T-helper 1 cell treated with Interleukin-12 subunit alpha and Interleukin-12 subunit beta and Interleukin-4 antibody, amounts not matched to agents 30 ng/mL and 1 ng/mL, for 36 hours (primary cell): ENCODE results near the gene DYNC1I1. TPM values are rescaled to one million over a fixed set of nuclear protein-coding genes. Genes with fewer than 3 reads are reported as not detected.

Source experiments
- intact Hi-C: fragments of 100-400 bp; cut with micrococcal nuclease; formaldehyde crosslinking; loops from one replicate; pipeline ENCODE4 v1.15.1; 2024
- total RNA-seq: library from RNA; stranded (reverse); gene quantifications from 2 replicates; pipeline ENCODE4 v1.2.3, GENCODE V29; 2022

Gene DYNC1I1
- total RNA-seq, 1 donor from 2014 or later, result not detected

DNA sequence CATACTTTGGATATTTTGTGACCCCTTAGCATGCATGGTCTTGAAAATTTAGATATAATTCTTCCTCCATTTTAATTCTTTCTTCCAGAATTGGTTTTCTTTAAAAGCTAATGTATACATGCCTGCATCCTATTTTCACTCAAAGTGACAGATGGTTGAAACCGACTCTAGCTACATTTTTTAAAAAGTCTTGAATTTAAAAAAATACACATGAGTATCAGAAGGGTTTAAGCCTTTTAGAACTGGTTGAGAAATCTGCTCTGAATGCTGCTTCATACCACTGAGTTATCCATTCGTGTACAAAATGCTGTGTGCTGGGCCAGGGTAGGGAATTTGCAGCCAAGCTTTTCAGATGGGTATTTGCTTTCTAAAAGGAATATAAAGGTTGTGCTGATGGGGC, 16.5 kb downstream of the DYNC1I1 start:
- intact Hi-C loops, result no loop called here

DNA sequence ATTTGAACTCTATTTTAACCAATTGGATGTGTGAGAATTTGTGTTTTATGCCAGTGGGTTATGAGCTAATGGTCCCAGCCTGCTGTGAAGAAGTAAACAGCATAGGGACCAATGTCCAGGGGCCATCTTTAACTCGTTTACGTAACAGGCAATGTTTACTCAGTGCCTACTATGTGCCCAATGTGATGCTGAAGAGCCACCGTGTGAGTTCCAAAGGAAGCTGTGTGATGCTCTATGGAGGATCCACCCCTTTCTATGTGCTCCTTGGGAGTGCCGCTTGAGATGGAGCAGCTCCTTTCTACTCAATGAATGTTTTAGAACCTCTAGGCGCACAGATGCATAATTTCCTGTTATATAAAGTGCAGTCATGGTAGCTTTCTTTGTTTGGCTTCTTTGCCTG, 21.3 kb downstream of the DYNC1I1 start:
- intact Hi-C loops, result no loop called here

DNA sequence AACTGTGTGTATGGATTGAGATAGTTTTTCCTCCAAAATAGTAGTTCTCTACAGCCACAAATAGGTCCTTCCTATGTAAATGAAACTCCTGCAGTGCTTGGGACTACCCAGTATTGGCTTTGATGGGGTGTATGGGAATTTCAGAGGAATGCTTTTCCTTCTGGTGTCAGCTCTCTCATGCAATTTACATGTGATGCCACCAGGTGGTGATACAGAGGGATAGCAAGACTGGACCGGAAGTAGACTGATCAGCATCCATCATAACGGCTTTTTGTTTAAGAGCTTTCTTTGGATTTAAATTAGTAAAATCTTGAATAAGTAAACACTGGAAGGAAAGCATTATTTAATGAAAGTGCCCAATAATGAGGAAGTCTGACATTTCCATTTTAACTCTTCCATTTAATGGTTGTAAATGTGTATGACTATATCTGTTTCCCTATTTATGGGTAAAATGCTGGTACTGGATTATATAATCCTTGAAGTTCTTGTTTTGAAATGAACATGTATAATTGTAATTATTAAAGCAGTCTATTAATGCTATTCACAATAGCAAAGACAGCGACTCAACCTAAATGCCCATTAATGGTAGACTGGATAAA, 22.7 kb downstream of the DYNC1I1 start:
- intact Hi-C loops, result no loop called here

DNA sequence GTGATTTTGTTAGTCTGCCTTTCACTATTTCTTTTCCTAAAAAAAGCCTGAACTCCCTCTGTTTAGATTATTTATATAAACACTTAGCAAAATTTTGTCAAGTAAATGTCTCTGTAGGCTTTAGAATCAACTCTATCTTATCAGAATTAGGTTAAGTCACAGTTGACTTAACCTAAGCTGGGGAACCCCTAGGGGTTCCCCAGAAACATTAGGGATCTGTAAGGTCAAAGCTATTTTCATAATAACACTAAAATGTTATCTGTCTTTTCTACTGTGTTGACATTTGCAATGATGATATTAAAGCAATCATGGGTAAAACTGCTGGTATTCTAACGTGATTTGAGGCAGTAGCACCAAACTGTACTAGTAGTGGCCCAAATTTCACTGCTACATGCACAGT, 24.3 kb downstream of the DYNC1I1 start:
- intact Hi-C loops, result no loop called here

DNA sequence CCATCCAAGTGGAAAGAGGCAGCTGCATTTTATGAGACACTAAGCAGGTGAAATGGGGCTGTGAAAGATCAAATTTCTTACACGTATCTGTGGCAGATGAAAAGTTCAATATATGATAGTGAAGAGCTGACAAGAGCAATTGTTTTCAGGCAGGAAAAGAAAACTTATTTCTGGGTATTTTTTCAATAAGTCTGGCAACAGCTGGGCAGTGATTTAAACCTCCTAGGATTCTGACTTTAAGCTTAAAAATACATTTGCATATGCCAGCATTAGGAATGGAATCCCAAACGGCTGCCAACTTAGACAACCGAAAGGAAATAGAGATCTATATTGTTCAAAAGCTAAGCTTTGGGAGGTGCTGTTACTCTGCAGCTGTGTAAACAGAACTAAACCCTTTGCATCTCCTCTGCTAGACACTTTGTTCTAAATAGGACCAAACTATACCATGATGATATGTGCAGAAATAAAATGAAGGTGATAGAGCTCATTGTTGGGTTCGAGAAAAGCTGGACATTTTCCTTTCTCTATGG, 26.1 kb downstream of the DYNC1I1 start:
- intact Hi-C loops, result no loop called here

DNA sequence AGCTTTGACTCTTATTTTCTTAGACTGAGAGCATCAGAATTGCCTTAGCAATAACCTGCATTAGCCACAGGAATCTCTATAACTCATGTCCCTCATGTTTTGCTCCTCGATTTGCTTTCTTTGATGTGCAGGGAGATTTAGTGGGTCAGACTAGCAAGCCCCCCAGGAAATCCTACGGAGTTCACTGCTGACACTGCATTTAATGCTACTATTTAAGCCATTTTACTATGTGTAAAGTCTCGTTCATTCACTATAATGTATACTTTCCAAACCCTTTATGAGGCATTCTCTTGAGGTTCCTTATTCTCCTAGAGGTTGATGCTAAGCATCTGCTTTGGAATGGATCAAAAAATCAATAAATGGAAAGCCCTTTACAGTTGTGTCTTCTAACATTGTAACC, 28.4 kb downstream of the DYNC1I1 start:
- intact Hi-C loops, result no loop called here

DNA sequence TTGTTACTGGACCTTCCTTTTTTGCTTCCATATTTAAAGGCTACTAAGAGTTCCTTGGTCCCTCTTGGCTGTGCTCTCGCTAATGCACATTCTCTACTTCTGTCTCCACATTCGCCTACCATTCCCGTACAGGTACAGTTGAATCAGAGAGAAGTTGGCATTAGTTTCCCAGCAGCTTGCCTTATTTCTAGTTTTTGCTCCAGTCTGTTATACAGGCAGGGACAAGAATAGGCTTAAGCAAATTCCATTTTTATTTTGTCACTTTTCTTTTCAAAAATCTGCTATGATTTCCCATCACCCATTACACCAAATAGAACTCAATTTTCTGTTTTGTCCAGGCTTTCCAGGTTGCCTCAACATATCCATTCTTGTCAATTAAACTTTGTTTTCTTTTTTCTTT, 29.9 kb downstream of the DYNC1I1 start:
- intact Hi-C loops, result no loop called here

DNA sequence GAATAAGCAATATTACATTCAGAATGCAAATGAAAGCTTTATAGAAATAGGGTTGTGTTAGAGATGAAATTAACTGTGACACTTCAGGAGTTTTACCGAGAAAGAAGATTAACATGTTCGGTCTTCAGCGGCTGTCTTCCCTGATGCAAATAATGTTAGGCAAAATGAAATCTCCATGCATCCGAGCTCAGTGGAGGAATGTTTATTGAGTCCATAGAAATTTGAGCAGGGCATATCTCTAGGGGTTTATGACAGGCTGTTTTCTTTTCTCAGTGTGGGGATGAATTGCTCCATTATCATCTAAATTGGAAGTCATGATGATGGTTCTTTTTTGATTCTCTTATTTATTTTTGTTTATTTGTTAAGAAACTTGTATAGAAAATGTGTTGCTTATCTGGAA, 31.7 kb downstream of the DYNC1I1 start:
- intact Hi-C loops, result no loop called here

DNA sequence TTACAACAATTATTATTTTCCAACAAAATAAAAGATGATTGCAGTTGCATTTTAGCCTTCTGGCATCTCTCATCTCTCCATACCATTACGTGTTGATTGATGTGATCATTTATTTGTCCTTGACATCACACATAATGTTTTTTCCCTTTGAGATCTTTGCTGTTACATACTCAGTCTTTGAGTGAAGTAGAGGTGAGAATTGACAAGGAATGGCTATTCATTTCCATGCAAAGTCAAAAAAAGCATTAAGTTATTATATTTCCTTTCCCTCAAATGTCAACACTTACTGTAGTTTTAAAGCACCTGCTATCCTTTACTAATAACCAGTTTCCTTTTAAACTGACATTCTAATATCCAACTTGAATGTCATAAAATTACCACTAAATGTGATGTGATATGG, 33.6 kb downstream of the DYNC1I1 start:
- intact Hi-C loops, result no loop called here

DNA sequence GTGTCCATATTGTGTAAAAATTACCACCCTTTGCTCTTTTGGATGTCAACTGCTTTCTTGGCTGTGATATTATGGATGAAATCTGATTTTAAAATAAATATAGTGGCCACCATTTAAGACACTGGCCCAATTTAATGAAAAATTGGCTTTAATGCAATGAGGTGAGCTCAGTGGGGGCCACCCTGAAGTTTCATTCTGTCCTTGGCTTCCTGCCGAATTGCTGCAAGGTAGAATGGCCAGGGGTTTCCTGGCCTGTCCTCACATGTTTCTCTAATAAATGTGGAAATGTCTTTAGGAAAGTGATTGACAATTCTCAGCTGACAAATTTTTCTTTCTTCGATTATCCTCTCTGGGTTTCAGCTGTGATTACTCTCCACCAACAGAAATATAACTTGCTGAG, 36.0 kb downstream of the DYNC1I1 start:
- intact Hi-C loops, result no loop called here

DNA sequence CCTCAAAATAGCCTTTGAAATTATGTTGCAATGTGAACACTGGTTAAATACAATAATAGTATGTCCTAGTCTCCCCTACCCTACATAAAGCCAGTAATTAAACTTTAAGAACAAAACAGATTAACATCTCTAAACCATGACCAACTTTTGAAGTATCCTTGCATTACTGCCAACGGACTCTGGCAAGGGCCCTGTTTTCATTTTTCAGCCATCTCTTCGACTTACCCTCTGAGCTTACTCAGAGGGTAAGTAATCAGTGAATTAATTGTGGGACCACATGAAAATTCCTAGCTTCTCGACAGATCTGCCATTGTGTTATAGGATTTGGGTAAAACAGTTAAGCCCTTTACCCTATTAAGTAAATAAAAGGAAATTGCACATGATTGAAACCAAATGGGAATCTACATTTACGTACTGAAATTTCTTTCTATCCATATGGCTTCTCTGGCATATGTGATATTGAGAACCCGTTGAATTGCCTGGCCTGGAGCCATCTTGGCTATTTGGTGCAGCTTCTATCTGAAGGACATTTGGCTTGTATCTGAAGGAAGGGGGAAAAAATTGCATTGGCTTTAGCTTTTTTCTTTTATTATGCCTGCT, 39.6 kb downstream of the DYNC1I1 start:
- intact Hi-C loops, result no loop called here

DNA sequence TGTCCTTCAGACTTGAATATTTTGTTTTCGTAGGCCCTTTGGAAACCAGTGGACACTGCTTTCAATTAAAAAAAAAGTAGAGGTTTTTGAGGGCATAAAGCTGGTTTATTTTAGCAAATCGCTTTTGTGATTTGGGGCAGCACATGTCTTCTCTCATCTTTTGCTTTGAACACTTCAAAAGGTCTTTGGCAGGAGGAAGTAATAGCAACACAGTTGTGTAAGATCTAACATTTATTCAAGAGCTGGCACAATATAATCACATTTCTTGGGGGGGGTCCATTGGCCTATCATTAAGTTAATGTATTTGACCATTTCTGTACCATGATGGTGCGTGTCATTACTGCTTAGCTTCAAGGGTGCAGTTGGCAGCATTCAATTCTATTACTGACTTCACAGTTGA, 42.4 kb downstream of the DYNC1I1 start:
- intact Hi-C loops, result no loop called here

DNA sequence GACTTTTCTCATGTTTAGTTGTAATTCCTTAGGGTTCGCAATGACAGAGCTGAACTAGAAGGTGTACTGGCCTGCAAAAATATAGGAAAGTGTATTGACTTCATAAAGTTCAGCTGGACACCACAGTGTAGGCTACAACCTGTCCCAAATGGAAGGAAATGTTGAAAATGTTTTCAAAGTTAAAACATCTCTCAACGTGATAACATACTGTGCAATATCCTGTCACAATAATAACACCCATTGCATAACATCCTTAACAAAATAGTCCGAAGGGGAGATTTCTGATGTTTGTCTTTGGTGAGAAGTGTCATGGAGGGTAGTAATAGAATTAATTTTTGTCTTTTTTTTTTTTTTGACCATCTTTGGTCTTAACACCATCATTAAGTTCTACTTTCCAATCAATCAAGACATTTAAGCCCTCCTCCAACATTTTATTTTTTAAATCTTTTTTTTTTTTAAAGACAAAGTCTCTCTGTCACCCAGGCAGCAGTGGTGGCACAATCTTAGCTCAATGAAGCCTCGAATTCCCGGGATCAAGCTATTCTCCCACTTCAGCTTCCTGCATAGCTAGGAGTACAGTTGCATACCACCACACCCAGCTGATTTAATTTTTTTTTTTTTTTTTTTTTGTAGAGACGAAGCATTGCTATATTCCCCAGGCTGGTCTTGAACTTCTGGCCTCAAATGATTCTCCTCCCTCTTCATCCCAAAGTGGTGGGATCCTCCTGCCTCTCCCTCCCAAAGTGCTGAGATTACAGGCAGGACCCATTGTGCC, 45.7 kb downstream of the DYNC1I1 start:
- intact Hi-C loops, result no loop called here

DNA sequence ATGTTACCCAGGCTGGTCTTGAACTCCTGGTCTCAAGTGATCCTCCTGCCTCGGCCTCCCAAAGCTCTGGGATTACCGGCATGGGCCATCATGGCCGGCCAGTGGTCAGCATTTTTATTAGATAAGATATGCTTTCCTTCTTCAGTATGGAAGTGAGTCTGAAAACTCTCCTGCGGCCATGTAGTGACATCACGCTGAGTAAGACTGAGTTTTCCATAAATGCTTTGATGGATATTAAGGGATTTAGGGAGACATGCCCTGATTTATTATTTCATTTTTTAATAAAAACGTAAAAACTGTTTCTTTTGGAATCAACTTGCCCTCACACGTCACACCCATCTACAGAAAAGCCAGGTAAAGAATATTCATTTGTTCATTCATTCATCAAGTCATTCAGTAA, 48.4 kb downstream of the DYNC1I1 start:
- intact Hi-C loops, result no loop called here

DNA sequence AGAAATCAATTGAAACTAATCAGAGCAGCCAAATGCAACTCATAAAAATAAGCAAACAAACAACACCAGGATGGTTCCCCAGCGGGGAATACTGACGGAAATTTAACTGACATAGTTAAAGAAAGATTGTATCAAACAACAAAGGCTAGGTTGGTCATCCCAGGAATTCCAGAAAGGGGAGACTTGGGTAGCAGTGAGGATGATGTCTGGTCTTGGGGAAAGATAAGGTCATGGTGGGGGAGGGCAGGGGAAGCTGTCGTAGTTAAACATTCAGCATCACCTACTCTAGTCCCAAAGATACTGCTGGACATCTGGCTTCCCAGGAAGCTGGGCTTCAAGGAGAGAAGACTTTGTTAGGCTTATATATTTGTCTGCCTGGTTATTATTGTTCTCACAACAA, 50.4 kb downstream of the DYNC1I1 start:
- intact Hi-C loops, result no loop called here

DNA sequence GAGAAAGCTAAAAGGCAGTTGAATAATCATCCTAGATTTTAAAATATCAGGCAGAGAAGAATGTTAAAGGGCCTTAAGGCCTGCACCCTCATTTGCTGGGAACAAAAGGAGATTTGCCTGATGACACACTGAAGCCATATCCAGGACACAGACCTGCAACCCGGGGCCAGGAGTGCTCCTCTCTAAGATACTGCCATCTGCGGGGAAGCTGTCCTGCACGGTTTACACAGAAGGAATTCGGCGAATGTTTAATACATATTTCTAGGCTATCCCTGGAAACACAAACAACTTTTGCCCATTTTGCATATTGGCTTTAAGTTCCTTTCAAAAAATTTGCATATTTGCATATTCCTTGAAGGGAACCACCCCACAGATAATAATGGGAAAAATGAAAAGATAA, 52.3 kb downstream of the DYNC1I1 start:
- intact Hi-C loops, result no loop called here

DNA sequence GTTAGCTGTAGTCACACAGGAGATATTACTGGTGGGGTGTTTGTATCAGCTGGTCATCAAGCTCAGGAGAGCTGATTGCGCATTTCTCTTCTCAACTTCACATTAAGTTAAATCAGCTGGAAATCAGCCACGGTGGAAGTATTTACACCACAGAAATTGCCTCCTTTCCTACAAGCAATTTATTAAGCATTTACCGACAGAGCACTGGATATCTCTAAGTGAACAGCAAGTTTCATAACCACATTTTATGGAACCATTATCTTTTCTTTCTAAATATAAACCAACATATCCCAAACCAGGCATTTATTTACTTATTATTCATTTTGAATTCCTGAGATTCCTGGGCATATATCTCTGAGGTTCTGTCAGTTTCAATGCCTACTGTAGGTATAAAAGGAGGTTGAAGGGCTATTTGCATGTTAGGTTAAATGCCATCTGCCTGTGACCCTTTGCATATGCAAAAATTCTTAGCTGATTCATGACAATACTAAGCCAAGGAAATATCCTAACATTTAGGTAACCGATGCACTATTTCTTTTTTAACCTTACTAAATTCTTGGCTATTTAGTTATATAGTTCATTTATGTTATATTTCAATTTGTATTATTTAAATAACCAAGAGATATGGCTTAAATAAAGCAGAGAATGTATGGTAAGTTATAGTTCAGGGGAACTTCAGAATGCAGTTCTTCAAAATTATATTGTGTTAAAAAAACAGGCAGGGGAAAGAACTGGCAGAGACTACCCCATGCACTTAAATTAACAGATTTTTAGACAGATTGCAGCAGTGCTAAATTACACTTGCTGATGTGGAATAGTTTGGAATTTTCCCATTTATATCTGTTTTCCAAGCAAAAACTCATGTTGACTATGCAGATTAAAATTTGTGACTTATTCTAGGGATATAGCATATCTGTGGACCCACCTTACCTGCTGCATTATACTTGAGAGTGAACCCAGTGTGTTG, 56.8 kb downstream of the DYNC1I1 start:
- intact Hi-C loops, result no loop called here

DNA sequence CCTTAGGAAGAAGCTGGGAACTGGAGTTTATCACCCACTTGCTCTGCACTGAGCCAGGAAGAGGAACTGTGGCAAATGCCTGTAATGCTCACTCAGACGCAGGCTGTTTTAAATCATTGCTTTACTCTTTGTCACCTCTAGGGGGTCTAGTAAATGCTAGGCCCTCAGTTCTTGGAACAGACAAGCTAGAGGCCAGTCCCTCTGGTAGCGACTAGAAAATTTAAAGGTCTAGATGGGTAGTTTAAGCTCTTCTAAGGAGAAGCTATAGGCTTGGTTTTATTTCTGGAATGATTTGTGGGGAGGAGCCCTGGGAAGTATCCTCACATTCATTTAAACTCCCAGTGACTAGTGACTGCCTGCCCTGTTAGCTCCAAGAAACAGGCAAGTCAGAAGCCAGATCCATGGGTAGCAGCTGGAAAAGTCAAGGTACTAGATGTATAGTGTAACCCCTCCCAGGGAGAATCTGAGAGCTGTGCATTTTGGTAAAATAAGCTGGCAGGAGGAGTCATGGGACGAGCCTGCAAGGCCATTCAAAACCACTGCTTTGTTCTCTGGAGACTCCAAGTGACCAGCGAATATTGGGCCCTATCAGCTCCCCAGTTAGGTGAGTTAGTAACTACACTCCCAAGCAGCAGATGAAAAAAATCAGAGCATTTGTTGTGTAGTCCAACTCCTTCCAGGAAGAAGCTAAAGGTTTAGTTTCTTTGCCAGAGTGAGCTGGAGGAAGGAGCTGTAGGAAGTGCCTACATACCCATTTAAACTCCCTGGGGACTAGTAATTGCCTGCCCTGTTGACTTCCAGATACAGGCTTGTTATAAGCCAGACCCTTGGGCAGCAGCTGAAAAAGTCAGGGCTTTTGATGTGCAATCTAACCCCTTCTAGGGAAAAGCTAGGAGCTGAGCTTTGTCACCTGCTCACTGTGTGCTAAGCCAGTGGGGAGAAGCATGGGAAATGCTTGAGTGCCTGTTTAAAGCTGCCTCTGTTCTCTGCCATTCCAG, 68.9 kb downstream of the DYNC1I1 start:
- intact Hi-C loops, result no loop called here

DNA sequence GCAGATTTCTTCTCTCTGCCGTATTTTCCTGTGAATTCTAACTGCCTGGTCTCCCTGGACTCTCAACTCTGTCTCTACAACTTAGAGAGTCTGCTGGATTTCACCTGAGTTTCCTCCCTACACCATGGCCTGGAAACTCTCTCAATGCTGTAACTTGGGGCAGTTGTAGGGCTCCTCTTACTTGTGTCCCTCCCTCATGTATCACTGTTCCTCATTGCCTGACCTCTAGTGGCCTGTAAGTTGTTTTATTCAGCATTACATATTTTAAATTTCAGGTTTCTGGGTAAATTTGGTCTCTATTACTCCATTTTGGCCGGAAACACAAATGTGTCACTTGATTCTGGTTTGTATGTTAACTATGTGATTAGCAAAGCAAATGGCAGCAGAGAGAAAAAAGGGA, 70.9 kb downstream of the DYNC1I1 start:
- intact Hi-C loops, result no loop called here

DNA sequence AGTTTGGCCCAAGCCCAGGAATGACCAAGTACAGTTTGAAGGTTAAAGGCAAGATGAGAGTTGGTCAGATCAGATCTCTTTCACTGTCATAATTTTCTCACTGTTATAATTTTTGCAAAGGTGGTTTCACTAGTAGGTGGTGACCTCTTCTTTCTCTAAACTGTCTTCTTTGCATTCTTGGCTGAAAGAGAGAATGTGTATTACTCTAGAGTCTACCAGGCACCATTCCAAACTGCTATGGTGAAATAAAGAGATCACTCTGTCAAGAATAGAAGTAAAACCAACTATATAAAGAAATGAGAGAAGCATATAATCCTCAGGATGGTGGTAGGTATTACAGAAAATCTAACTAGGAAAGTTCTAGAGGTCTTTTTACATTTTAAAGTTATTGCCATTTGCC, 72.7 kb downstream of the DYNC1I1 start:
- intact Hi-C loops, result no loop called here
